PFSK-1 (cell line): ENCODE results near the gene MEN1.

ENCODE experiments used
- FOXP2 ChIP-seq: optimal IDR thresholded peaks from 2 replicates; pipeline ENCODE3; 2011; ENCODE audit warnings: borderline replicate concordance, control low read depth, inconsistent platforms; ENCODE audit not compliant: insufficient read depth; ENCODE audit errors: extremely low read length, extremely low read depth
- POLR2AphosphoS5 ChIP-seq: IDR thresholded peaks from 2 replicates; pipeline ENCODE4 v1.6.1; 2012; ENCODE audit warnings: low read depth, mild to moderate bottlenecking, control low read depth, low read length, moderate library complexity
- REST ChIP-seq, 2 experiments: IDR thresholded peaks; 2 replicates each; pipeline versions ENCODE4 v1.6.1 to v1.8.0; 2011 to 2012; ENCODE audit warnings: low read depth in 2 of 2, low read length in 2 of 2, control low read depth in 1 of 2, inconsistent platforms in 1 of 2, mild to moderate bottlenecking in 1 of 2, moderate library complexity in 1 of 2; ENCODE audit not compliant: insufficient read depth in 1 of 2
- SIN3A ChIP-seq: IDR thresholded peaks from 2 replicates; pipeline ENCODE4 v1.6.1; 2012; ENCODE audit warnings: mild to moderate bottlenecking, low read length, moderate library complexity, borderline replicate concordance; ENCODE audit not compliant: insufficient read depth
- TAF1 ChIP-seq: IDR thresholded peaks from 2 replicates; pipeline ENCODE4 v1.6.1; 2012; ENCODE audit warnings: low read length, control low read depth, borderline replicate concordance; ENCODE audit not compliant: insufficient read depth

Gene MEN1

GRCh38 chr11:64849598-64850356 lies 39.4 kb upstream of the MEN1 start:
- TF ChIP-seq TAF1 (no peak), FOXP2 (no peak), REST (IDR thresholded peaks at IDR 0.05; ENCODE audit: insufficient read depth in 1 of 2, low read depth in 2 of 2, low read length in 2 of 2) (no peak), POLR2AphosphoS5 (no peak), SIN3A (no peak)

GRCh38 chr11:64848826-64849597 lies 38.7 kb upstream of the MEN1 start:
- TF ChIP-seq SIN3A: no peak

- TF ChIP-seq TAF1 (no peak), SIN3A (no peak), REST (IDR thresholded peaks at IDR 0.05; ENCODE audit: insufficient read depth in 1 of 2, low read depth in 2 of 2, low read length in 2 of 2) (no peak), FOXP2 (no peak), POLR2AphosphoS5 (no peak)
Observed at GRCh38 chr11:64848214-64848825, 38.0 kb upstream of the MEN1 start.

- TF ChIP-seq REST (IDR thresholded peaks at IDR 0.05; ENCODE audit: insufficient read depth in 1 of 2, low read depth in 2 of 2, low read length in 2 of 2) (no peak), FOXP2 (peak; percentile 19)
Observed at GRCh38 chr11:64846998-64847666, 36.8 kb upstream of the MEN1 start.

GRCh38 chr11:64845129-64845775 lies 34.9 kb upstream of the MEN1 start:
- TF ChIP-seq REST (IDR thresholded peaks at IDR 0.05; ENCODE audit: insufficient read depth in 1 of 2, low read depth in 2 of 2, low read length in 2 of 2) (no peak), FOXP2 (no peak), POLR2AphosphoS5 (no peak), TAF1 (no peak), SIN3A (no peak)
